Right kidney (tissue), 1 donor: Measurements from ENCODE around the gene ITPR2.

Source experiments
- DNase-seq: peaks from one replicate; pipeline ENCODE4 v3.0.0-alpha.2; 2016

Gene ITPR2

GRCh38 chr12:26821212-26821701, 11.7 kb downstream of the ITPR2 start:
- no peak for DNase-seq

GRCh38 chr12:26818636-26819035, 14.4 kb downstream of the ITPR2 start:
- no peak for DNase-seq

- no peak for DNase-seq
Observed at GRCh38 chr12:26818201-26818600, 14.8 kb downstream of the ITPR2 start.

GRCh38 chr12:26817183-26817591, 15.8 kb downstream of the ITPR2 start:
- DNase-seq, result no peak

- no peak for DNase-seq
Observed at GRCh38 chr12:26813812-26814211, 19.2 kb downstream of the ITPR2 start.

- no peak for DNase-seq
Observed at GRCh38 chr12:26810330-26810729, 22.7 kb downstream of the ITPR2 start.

GRCh38 chr12:26809611-26810285, 23.2 kb downstream of the ITPR2 start:
- no peak for DNase-seq

- DNase-seq, result no peak
Observed at GRCh38 chr12:26808766-26809476, 24.1 kb downstream of the ITPR2 start.

GRCh38 chr12:26807292-26807691, 25.7 kb downstream of the ITPR2 start:
- no peak for DNase-seq

- DNase-seq, result no peak
Observed at GRCh38 chr12:26806556-26806955, 26.4 kb downstream of the ITPR2 start.

- DNase-seq, result no peak
Observed at GRCh38 chr12:26805401-26805971, 27.5 kb downstream of the ITPR2 start.

GRCh38 chr12:26803552-26803951, 29.4 kb downstream of the ITPR2 start:
- DNase-seq, result no peak

GRCh38 chr12:26801486-26801885, 31.5 kb downstream of the ITPR2 start:
- DNase-seq, result no peak

GRCh38 chr12:26800858-26801257, 32.1 kb downstream of the ITPR2 start:
- no peak for DNase-seq

GRCh38 chr12:26800347-26800746, 32.6 kb downstream of the ITPR2 start:
- no peak for DNase-seq

- DNase-seq, result no peak
Observed at GRCh38 chr12:26799741-26800140, 33.3 kb downstream of the ITPR2 start.

- DNase-seq, result no peak
Observed at GRCh38 chr12:26798640-26799039, 34.4 kb downstream of the ITPR2 start.

GRCh38 chr12:26798023-26798422, 35.0 kb downstream of the ITPR2 start:
- DNase-seq, result peak; percentile 47

GRCh38 chr12:26795910-26796309, 37.1 kb downstream of the ITPR2 start:
- DNase-seq, result no peak

- no peak for DNase-seq
Observed at GRCh38 chr12:26791301-26791791, 41.6 kb downstream of the ITPR2 start.

- DNase-seq, result no peak
Observed at GRCh38 chr12:26790645-26790994, 42.4 kb downstream of the ITPR2 start.

- no peak for DNase-seq
Observed at GRCh38 chr12:26789731-26790644, 43.0 kb downstream of the ITPR2 start.
